GM12878 (cell line): Measurements from ENCODE around the gene RAE1. TPM values are rescaled to one million over a fixed set of nuclear protein-coding genes. Genes with fewer than 3 reads are reported as not detected.

Experiments
- ATF2 ChIP-seq: IDR thresholded peaks from 2 replicates; pipeline ENCODE4 v1.6.1; 2012; ENCODE audit warnings: low read length, inconsistent platforms
- BHLHE40 ChIP-seq, 2 experiments: fragments of 450-650 bp in 1 of 2; IDR thresholded peaks; 2 replicates each; pipeline ENCODE4 v1.6.1; 2011 to 2017; ENCODE audit warnings: low read depth in 2 of 2, borderline replicate concordance in 1 of 2, improper control_type of control experiment in 1 of 2, low read length in 1 of 2, mild to moderate bottlenecking in 1 of 2
- CEBPB ChIP-seq, 2 experiments: fragments of 150-350 bp in 1 of 2; IDR thresholded peaks; 2 replicates each; pipeline ENCODE4 v1.6.1; 2012 to 2014; ENCODE audit warnings: low read depth in 2 of 2, low read length in 2 of 2, borderline replicate concordance in 1 of 2, inconsistent platforms in 1 of 2
- CHD4 ChIP-seq: fragments of 200-600 bp; sonication (generic); IDR thresholded peaks from 2 replicates; pipeline ENCODE4 v1.6.1; 2016; ENCODE audit warnings: mild to moderate bottlenecking
- CTCF ChIP-seq, 3 experiments: IDR thresholded peaks in 2 of 3; conservative IDR thresholded peaks in 1 of 3; 2 replicates each; pipeline ENCODE4 v1.5.1; 2011; ENCODE audit warnings: low read depth in 3 of 3, low read length in 3 of 3, mild to moderate bottlenecking in 3 of 3, control low read depth in 2 of 3, moderate library complexity in 2 of 3, inconsistent platforms in 1 of 3, mixed read lengths in 1 of 3; ENCODE audit not compliant: control insufficient read depth in 2 of 3, insufficient read depth in 1 of 3; ENCODE audit errors: extremely low read depth in 1 of 3
- MEF2B ChIP-seq: fragments of 450-650 bp; IDR thresholded peaks from 2 replicates; pipeline ENCODE4 v1.6.1; 2018; ENCODE audit warnings: mild to moderate bottlenecking, moderate library complexity; ENCODE audit not compliant: partially characterized antibody, poor library complexity, severe bottlenecking
- POLR2AphosphoS5 ChIP-seq: IDR thresholded peaks from 2 replicates; pipeline ENCODE4 v1.6.1; 2011; ENCODE audit warnings: mild to moderate bottlenecking, low read length, inconsistent platforms
- POU2F2 ChIP-seq: IDR thresholded peaks from 3 replicates; pipeline ENCODE4 v1.6.1; 2011; ENCODE audit warnings: low read depth, mild to moderate bottlenecking, low read length, borderline replicate concordance
- RB1 ChIP-seq: fragments of 450-650 bp; formaldehyde crosslinking; IDR thresholded peaks from 2 replicates; pipeline ENCODE4 v1.6.1; 2017; ENCODE audit warnings: mild to moderate bottlenecking, borderline replicate concordance
- RELB ChIP-seq: fragments of 450-650 bp; IDR thresholded peaks from 2 replicates; pipeline ENCODE4 v1.6.1; 2017; ENCODE audit warnings: low read depth, mild to moderate bottlenecking, moderate library complexity
- SIX5 ChIP-seq: IDR thresholded peaks from 2 replicates; pipeline ENCODE4 v1.6.1; 2011; ENCODE audit warnings: mild to moderate bottlenecking, low read depth, low read length, moderate library complexity; ENCODE audit not compliant: severe bottlenecking
- SKIL ChIP-seq: fragments of 450-650 bp; IDR thresholded peaks from 2 replicates; pipeline ENCODE4 v1.6.1; 2017; ENCODE audit warnings: mild to moderate bottlenecking, low read depth, inconsistent platforms; ENCODE audit not compliant: poor library complexity, severe bottlenecking
- SMC3 ChIP-seq: IDR thresholded peaks from 2 replicates; pipeline ENCODE4 v1.6.1; 2011; ENCODE audit warnings: low read length, improper control_type of control experiment, borderline replicate concordance
- SREBF1 ChIP-seq: IDR thresholded peaks from 2 replicates; pipeline ENCODE4 v1.6.1; 2012; ENCODE audit warnings: mild to moderate bottlenecking, low read length
- STAT3 ChIP-seq: IDR thresholded peaks from 2 replicates; pipeline ENCODE4 v1.6.1; 2011; ENCODE audit warnings: low read depth, low read length, improper control_type of control experiment
- SUZ12 ChIP-seq: fragments of 200-600 bp; sonication (generic); IDR thresholded peaks from one replicate; pipeline ENCODE4 v1.6.1; 2018; ENCODE audit warnings: antibody characterized with exemption, mild to moderate bottlenecking; ENCODE audit not compliant: unreplicated experiment
- ZNF687 ChIP-seq: fragments of 450-650 bp; IDR thresholded peaks from 2 replicates; pipeline ENCODE4 v1.6.1; 2017; ENCODE audit warnings: mild to moderate bottlenecking, moderate library complexity
- polyA plus RNA-seq, 11 experiments: library from polyadenylated mRNA; depleted of rRNA in 4 of 11; unstranded in 6 of 11; stranded (reverse) in 5 of 11; fragments of >200 nt; fragmentation: Nextera tagmentation in 4 of 11; fragmentation: Illumina TruSeq in 1 of 11; extraction: Ambion mirVana in 4 of 11; extraction: Trizol in 1 of 11; gene quantifications; 1 replicate in 1 of 11; 2 replicates in 10 of 11; pipeline versions ENCODE4 v1.2.1 to v1.2.3, GENCODE V29; 2011 to 2016; ENCODE audit warnings: inconsistent platforms in 2 of 11, missing spikeins in 2 of 11, low read depth in 1 of 11
- total RNA-seq, 4 experiments: library from RNA; depleted of rRNA in 3 of 4; stranded (reverse); fragments of >200 nt in 3 of 4; fragmentation: Illumina TruSeq in 1 of 4; extraction: Trizol in 1 of 4; gene quantifications; 2 replicates each; pipeline versions ENCODE4 v1.2.1 to v1.2.3, GENCODE V29; 2013 to 2021

The RAE1 gene
- total and polyA plus RNA-seq, 10 of the 15 experiments (the other 5 are each of a cell fraction or from before 2014, with no cell fraction given), result 28.7 to 107 (median 49.3) TPM

GRCh38 chr20:57397693-57398108, 46.6 kb downstream of the RAE1 start (continued):
- TF ChIP-seq MEF2B, result no peak
- no peak for TF ChIP-seq ATF2
- TF ChIP-seq RELB, result no peak
- TF ChIP-seq POLR2AphosphoS5, result peak; percentile 49; the same call in 1 of the 2 replicates
- TF ChIP-seq STAT3, result no peak
- no peak for TF ChIP-seq SUZ12
- TF ChIP-seq RB1, result no peak
- TF ChIP-seq SIX5, result no peak
- no peak for TF ChIP-seq SKIL
- peak; percentile 43; the same call in 1 of the 2 replicates for TF ChIP-seq ZNF687
- TF ChIP-seq CTCF (IDR thresholded peaks at IDR 0.05 in 2 of 3, conservative IDR thresholded peaks at IDR 0.05 in 1 of 3; ENCODE audit: control insufficient read depth in 2 of 3, extremely low read depth in 1 of 3, insufficient read depth in 1 of 3, low read depth in 3 of 3, low read length in 3 of 3), result no peak
- no peak for TF ChIP-seq SMC3
- no peak for TF ChIP-seq CHD4
- no peak for TF ChIP-seq CEBPB (IDR thresholded peaks at IDR 0.05; ENCODE audit: borderline replicate concordance in 1 of 2, low read depth in 2 of 2, low read length in 2 of 2)
- no peak for TF ChIP-seq SREBF1
- peak; percentile 50; the same call in 1 of the 3 replicates for TF ChIP-seq POU2F2
- peak; percentile 7 to 71; a peak in 3 of 4 replicates for TF ChIP-seq BHLHE40 (IDR thresholded peaks at IDR 0.05; ENCODE audit: borderline replicate concordance in 1 of 2, low read depth in 2 of 2, low read length in 1 of 2)
